ENCODE measurements around the gene CITED4. TPM values are rescaled to one million over a fixed set of nuclear protein-coding genes. Genes with fewer than 3 reads are reported as not detected.

CITED4 gene
- total and polyA plus RNA-seq, 9 of the 15 experiments (the other 6 are each of a cell fraction or from before 2014, with no cell fraction given) = 0.11 to 1.2 (median 0.17) TPM; not detected in 2

DNA sequence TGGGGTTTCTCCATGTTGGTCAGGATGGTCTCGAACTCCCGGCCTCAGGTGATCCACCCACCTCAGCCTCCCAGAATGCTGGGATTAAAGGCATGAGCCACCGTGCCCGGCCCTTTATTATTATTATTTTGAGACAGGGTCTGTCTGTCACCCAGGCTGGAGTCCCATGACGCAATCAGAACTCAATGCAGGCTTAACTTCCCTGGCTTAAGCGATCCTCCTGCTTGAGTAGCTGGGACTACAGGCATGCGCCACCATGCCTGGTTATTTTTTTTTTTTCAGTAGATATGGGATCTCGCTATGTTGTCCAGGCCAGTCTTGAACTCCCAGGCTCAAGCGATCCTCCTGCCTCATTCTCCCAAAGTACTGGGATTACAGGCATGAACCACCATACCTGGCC, 47.1 kb upstream of the CITED4 start:
- H4K20me1 ChIP-seq (replicated peaks; ENCODE audit: control insufficient read depth, insufficient read depth, low read length) = no peaks in the 10 kb centered on the region
- peaks cover 0 to 3% of the 10 kb centered on the region in 2 experiments; a peak in 1 of 5 replicates for H3K4me1 ChIP-seq (replicated peaks in 1 of 2; ENCODE audit: control insufficient read depth in 2 of 2, insufficient read depth in 2 of 2, low read length in 2 of 2)
- FAIRE-seq (no peak), DNase-seq (ENCODE audit: extremely low read depth in 1 of 4, low spot score in 3 of 4) (no peak), ATAC-seq (no peak)
- in situ Hi-C loops (cut with MboI) (no loop called here), intact Hi-C loops (cut with micrococcal nuclease) (no loop called here)
- H3K9ac ChIP-seq (ENCODE audit: insufficient read depth in 1 of 2, low read depth in 2 of 2, low read length in 2 of 2) = no peak overlapping the region
- H2AFZ ChIP-seq (ENCODE audit: low read depth, low read length) = no peak overlapping the region
- no TSS peak for BruUV-seq (replicated peaks)
- POLR2A ChIA-PET = interaction anchor here (0.6 to 1.3 kb wide), 3 partner anchors 13 to 43 kb away, joined by 3 to 4 read pairs (median 3); no protein-coding TSS in a partner anchor
- no peaks in the 10 kb centered on the region for H3K79me2 ChIP-seq (ENCODE audit: control insufficient read depth, insufficient read depth, low read length)
- WGBS (ENCODE audit: insufficient coverage, low coverage, missing lambda C conversion rate) = 63% methylated on average over 8 of the region's 9 CpGs
- TF ChIP-seq CEBPG (CRISPR knock-in tag; IDR thresholded peaks at IDR 0.05) (no peak), CEBPG (tag; conservative IDR thresholded peaks at IDR 0.05 in 1 of 2, IDR thresholded peaks at IDR 0.05 in 1 of 2) (peak in 1 of 2 experiments; percentile 26; a peak in 1 of 4 replicates), BCOR (IDR thresholded peaks at IDR 0.05) (peak; percentile 30; the same call in 1 of the 2 replicates), ZNF121 (CRISPR knock-in tag; conservative IDR thresholded peaks at IDR 0.05) (peak; percentile 86), RBM25 (IDR thresholded peaks at IDR 0.05; ENCODE audit: low read depth, low read length, severe bottlenecking) (peak; percentile 23), ZNF695 (CRISPR knock-in tag; IDR thresholded peaks at IDR 0.05) (no peak), CEBPB (tag; IDR thresholded peaks at IDR 0.05) (peak; percentile 42)
- no peak overlapping the region for H3K27ac ChIP-seq (ENCODE audit: extremely low read depth, low read depth, low read length)
- no peaks in the 10 kb centered on the region for H3K27me3 ChIP-seq (ENCODE audit: control insufficient read depth in 2 of 2, insufficient read depth in 2 of 2, low read length in 2 of 2)
- CTCF ChIA-PET (ENCODE audit: low intra/inter-chr PET ratio) = no interaction called here
- no peaks in the 10 kb centered on the region for H3K36me3 ChIP-seq (ENCODE audit: control insufficient read depth, insufficient read depth, low read length)
- H3K9me3 ChIP-seq (replicated peaks; ENCODE audit: control insufficient read depth, insufficient read depth, low read depth, low read length) = no peaks in the 10 kb centered on the region
- no peak overlapping the region for H3K4me3 ChIP-seq
- no peak overlapping the region for H3K4me2 ChIP-seq (ENCODE audit: insufficient read depth, low read length)
- no peaks in the 10 kb centered on the region for H3K9me1 ChIP-seq (ENCODE audit: control insufficient read depth, insufficient read depth, low read length)

Measured in K562 (cell line).